HG03469 (cell line): ENCODE results near the gene GREB1L.
"Not testable (repeated sequence)": the region's sequence is repeated elsewhere in the genome, so short reads cannot be mapped to it uniquely, and the experiment has no call there.

Source experiments
- ATAC-seq: cut with Tn5 transposase; IDR thresholded peaks from one replicate; pipeline ENCODE4 v1.9.1; 2021; ENCODE audit warnings: mild to moderate bottlenecking, moderate library complexity, moderate number of reproducible peaks; ENCODE audit not compliant: unreplicated experiment

Gene GREB1L

GRCh38 chr18:21303895-21304294 lies 61.9 kb downstream of the GREB1L start:
- ATAC-seq = no peak

- ATAC-seq = no peak
Observed at GRCh38 chr18:21305621-21306020, 63.6 kb downstream of the GREB1L start.

GRCh38 chr18:21306368-21306767 lies 64.3 kb downstream of the GREB1L start:
- no peak for ATAC-seq

GRCh38 chr18:21307578-21307977 lies 65.5 kb downstream of the GREB1L start:
- ATAC-seq = no peak

GRCh38 chr18:21309248-21309647 lies 67.2 kb downstream of the GREB1L start:
- ATAC-seq = no peak

- ATAC-seq = not testable (repeated sequence)
Observed at GRCh38 chr18:21311980-21312379, 69.9 kb downstream of the GREB1L start.

- no peak for ATAC-seq
Observed at GRCh38 chr18:21313576-21313975, 71.5 kb downstream of the GREB1L start.

- no peak for ATAC-seq
Observed at GRCh38 chr18:21314724-21315123, 72.7 kb downstream of the GREB1L start.

- not testable (repeated sequence) for ATAC-seq
Observed at GRCh38 chr18:21315126-21315525, 73.1 kb downstream of the GREB1L start.

- ATAC-seq = no peak
Observed at GRCh38 chr18:21315741-21316197, 73.7 kb downstream of the GREB1L start.

- no peak for ATAC-seq
Observed at GRCh38 chr18:21316296-21316695, 74.3 kb downstream of the GREB1L start.

- ATAC-seq = no peak
Observed at GRCh38 chr18:21321711-21322110, 79.7 kb downstream of the GREB1L start.

- ATAC-seq = no peak
Observed at GRCh38 chr18:21327101-21327500, 85.1 kb downstream of the GREB1L start.

GRCh38 chr18:21330122-21330701 lies 88.2 kb downstream of the GREB1L start:
- no peak for ATAC-seq

GRCh38 chr18:21331065-21331464 lies 89.0 kb downstream of the GREB1L start:
- ATAC-seq = no peak

GRCh38 chr18:21335927-21336488 lies 94.0 kb downstream of the GREB1L start:
- ATAC-seq = no peak

GRCh38 chr18:21336846-21337245 lies 94.8 kb downstream of the GREB1L start:
- ATAC-seq = no peak

GRCh38 chr18:21341141-21341540 lies 99.1 kb downstream of the GREB1L start:
- ATAC-seq = no peak

- no peak for ATAC-seq
Observed at GRCh38 chr18:21342372-21342771, 100.3 kb downstream of the GREB1L start.

- no peak for ATAC-seq
Observed at GRCh38 chr18:21344860-21345259, 102.8 kb downstream of the GREB1L start.

GRCh38 chr18:21345840-21346239 lies 103.8 kb downstream of the GREB1L start:
- ATAC-seq = no peak

- ATAC-seq = no peak
Observed at GRCh38 chr18:21359746-21360145, 117.7 kb downstream of the GREB1L start.
